ENCODE data around the gene FAM13A. TPM values are rescaled to one million over a fixed set of nuclear protein-coding genes. Genes with fewer than 3 reads are reported as not detected.
A peak's percentile ranks its signal among the peaks of the same experiment; 100 is the strongest.

Gene FAM13A
- total and polyA plus RNA-seq, 2 experiments from 2014 or later: 5.3 to 6.6 TPM

DNA sequence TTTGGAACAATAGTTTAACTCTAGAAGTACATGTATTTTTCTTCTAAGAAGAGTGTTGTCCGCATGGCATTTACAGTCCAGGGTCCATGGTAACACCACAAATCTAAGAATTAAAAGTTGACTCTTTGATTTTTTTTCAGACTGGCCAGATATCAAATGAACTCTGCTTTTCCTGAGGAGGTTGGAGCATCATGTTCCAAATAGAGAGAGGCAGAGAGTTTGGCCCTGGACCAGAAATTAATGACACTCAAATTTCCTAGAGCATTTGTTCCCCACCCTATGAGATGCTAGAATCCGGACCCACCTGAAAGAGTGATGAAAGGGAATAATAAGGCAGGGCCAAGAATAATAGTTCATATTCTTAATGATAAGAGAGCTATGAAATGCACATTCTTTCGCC, 312.4 kb downstream of the FAM13A start:
- H3K4me1 ChIP-seq (ENCODE audit: insufficient read depth): peaks cover 9% of the 10 kb centered on the region; the same call in 1 of the 2 replicates
- H3K9me2 ChIP-seq (ENCODE audit: insufficient read depth): no peaks in the 10 kb centered on the region
- no peaks in the 10 kb centered on the region for H3K79me2 ChIP-seq (ENCODE audit: insufficient read depth)
- H4K20me1 ChIP-seq (ENCODE audit: insufficient read depth): no peaks in the 10 kb centered on the region
- H3K4me3 ChIP-seq: no peak overlapping the region
- no peak overlapping the region for H3K9ac ChIP-seq
- no peak overlapping the region for H3K27ac ChIP-seq
- in situ Hi-C loops (cut with MboI): no loop called here
- no peak overlapping the region for H2AFZ ChIP-seq
- DNase-seq: no peak
- no peaks in the 10 kb centered on the region for H3K27me3 ChIP-seq (replicated peaks; ENCODE audit: insufficient read depth)
- no peaks in the 10 kb centered on the region for H3K9me3 ChIP-seq (ENCODE audit: low read depth)
- H3K4me2 ChIP-seq (ENCODE audit: unreplicated experiment): no peak overlapping the region
- 83 to 92% methylated on average over 3 of the region's 3 CpGs for WGBS, 2 experiments (ENCODE audit: low coverage in 1 of 2, low lambda C conversion rate in 2 of 2, missing lambda C conversion rate in 2 of 2)
- H3K36me3 ChIP-seq (ENCODE audit: low read depth): no peaks in the 10 kb centered on the region
- TF ChIP-seq EZH2phosphoT487 (IDR thresholded peaks at IDR 0.05; ENCODE audit: insufficient read depth, low read depth) (no peak), EZH2 (IDR thresholded peaks at IDR 0.05; ENCODE audit: insufficient read depth, poor library complexity, severe bottlenecking) (no peak)
- H3F3A ChIP-seq (ENCODE audit: insufficient read depth): peaks cover 3% of the 10 kb centered on the region; the same call in 1 of the 2 replicates

DNA sequence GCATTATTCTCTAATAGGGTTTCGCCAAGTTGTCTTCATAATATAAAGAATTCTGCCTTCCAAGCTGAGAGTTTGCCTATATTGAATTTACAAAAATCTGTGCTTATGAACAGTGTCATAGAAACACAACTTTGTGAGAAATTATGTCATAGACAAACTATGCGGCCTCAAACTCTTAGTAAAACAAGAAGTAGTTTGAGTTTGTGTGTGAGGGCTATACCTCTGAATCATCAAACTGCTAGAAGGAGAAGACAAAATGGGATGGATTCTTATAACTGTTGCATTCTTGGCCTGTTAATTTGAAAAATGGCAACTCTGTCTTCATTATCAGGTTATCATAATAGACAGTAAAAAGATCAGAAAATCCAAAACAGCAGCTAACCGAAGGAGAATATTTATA, 313.3 kb downstream of the FAM13A start:
- Histone ChIP-seq H3K79me2 (ENCODE audit: insufficient read depth) (no peaks in the 10 kb centered on the region), H3K36me3 (ENCODE audit: low read depth) (no peaks in the 10 kb centered on the region), H3K4me2 (ENCODE audit: unreplicated experiment) (no peak overlapping the region), H3K9me3 (ENCODE audit: low read depth) (no peaks in the 10 kb centered on the region), H2AFZ (no peak overlapping the region), H3K27ac (peak overlapping the region; percentile 36), H4K20me1 (ENCODE audit: insufficient read depth) (no peaks in the 10 kb centered on the region), H3K27me3 (replicated peaks; ENCODE audit: insufficient read depth) (no peaks in the 10 kb centered on the region), H3F3A (ENCODE audit: insufficient read depth) (peaks cover 3% of the 10 kb centered on the region; the same call in 1 of the 2 replicates), H3K9me2 (ENCODE audit: insufficient read depth) (no peaks in the 10 kb centered on the region), H3K9ac (no peak overlapping the region), H3K4me3 (no peak overlapping the region), H3K4me1 (ENCODE audit: insufficient read depth) (peaks cover 9% of the 10 kb centered on the region; the same call in 1 of the 2 replicates)
- no peak for TF ChIP-seq EZH2phosphoT487 (IDR thresholded peaks at IDR 0.05; ENCODE audit: insufficient read depth, low read depth)
- TF ChIP-seq EZH2 (IDR thresholded peaks at IDR 0.05; ENCODE audit: insufficient read depth, poor library complexity, severe bottlenecking): no peak
- DNase-seq: peak; percentile 81
- 90 to 97% methylated on average over 3 of the region's 3 CpGs for WGBS, 2 experiments (ENCODE audit: low coverage in 1 of 2, low lambda C conversion rate in 2 of 2, missing lambda C conversion rate in 2 of 2)
- in situ Hi-C loops (cut with MboI): no loop called here

- H2AFZ ChIP-seq: no peak overlapping the region
- H3K4me2 ChIP-seq (ENCODE audit: unreplicated experiment): no peak overlapping the region
- no peaks in the 10 kb centered on the region for H3K36me3 ChIP-seq (ENCODE audit: low read depth)
- peaks cover 3% of the 10 kb centered on the region; the same call in 1 of the 2 replicates for H3F3A ChIP-seq (ENCODE audit: insufficient read depth)
- H3K27me3 ChIP-seq (replicated peaks; ENCODE audit: insufficient read depth): no peaks in the 10 kb centered on the region
- H3K4me1 ChIP-seq (ENCODE audit: insufficient read depth): peaks cover 9% of the 10 kb centered on the region; the same call in 1 of the 2 replicates
- TF ChIP-seq EZH2 (IDR thresholded peaks at IDR 0.05; ENCODE audit: insufficient read depth, poor library complexity, severe bottlenecking) (no peak), EZH2phosphoT487 (IDR thresholded peaks at IDR 0.05; ENCODE audit: insufficient read depth, low read depth) (no peak)
- in situ Hi-C loops (cut with MboI): no loop called here
- H3K9me2 ChIP-seq (ENCODE audit: insufficient read depth): no peaks in the 10 kb centered on the region
- no peak overlapping the region for H3K27ac ChIP-seq
- no peak for DNase-seq
- H3K9ac ChIP-seq: no peak overlapping the region
- no peaks in the 10 kb centered on the region for H3K79me2 ChIP-seq (ENCODE audit: insufficient read depth)
- 50 to 53% methylated on average over 2 of the region's 2 CpGs for WGBS, 2 experiments (ENCODE audit: low coverage in 1 of 2, low lambda C conversion rate in 2 of 2, missing lambda C conversion rate in 2 of 2)
- H4K20me1 ChIP-seq (ENCODE audit: insufficient read depth): no peaks in the 10 kb centered on the region
- H3K4me3 ChIP-seq: no peak overlapping the region
- no peaks in the 10 kb centered on the region for H3K9me3 ChIP-seq (ENCODE audit: low read depth)
Observed at GRCh38 chr4:88742561-88742960, 314.4 kb downstream of the FAM13A start.

- Histone ChIP-seq H2AFZ (no peak overlapping the region), H3K9me3 (ENCODE audit: low read depth) (no peaks in the 10 kb centered on the region), H3K9me2 (ENCODE audit: insufficient read depth) (no peaks in the 10 kb centered on the region), H3K9ac (no peak overlapping the region), H3F3A (ENCODE audit: insufficient read depth) (peaks cover 10% of the 10 kb centered on the region; the same call in 1 of the 2 replicates), H3K4me3 (no peak overlapping the region), H3K4me2 (ENCODE audit: unreplicated experiment) (no peak overlapping the region), H3K27ac (no peak overlapping the region), H3K36me3 (ENCODE audit: low read depth) (no peaks in the 10 kb centered on the region), H3K79me2 (ENCODE audit: insufficient read depth) (no peaks in the 10 kb centered on the region), H3K27me3 (replicated peaks; ENCODE audit: insufficient read depth) (no peaks in the 10 kb centered on the region), H3K4me1 (ENCODE audit: insufficient read depth) (peaks cover 6% of the 10 kb centered on the region; the same call in 1 of the 2 replicates), H4K20me1 (ENCODE audit: insufficient read depth) (no peaks in the 10 kb centered on the region)
- in situ Hi-C loops (cut with MboI): no loop called here
- no peak for DNase-seq
- TF ChIP-seq EZH2 (IDR thresholded peaks at IDR 0.05; ENCODE audit: insufficient read depth, poor library complexity, severe bottlenecking): no peak
- no peak for TF ChIP-seq EZH2phosphoT487 (IDR thresholded peaks at IDR 0.05; ENCODE audit: insufficient read depth, low read depth)
- 96 to 97% methylated on average over 4 of the region's 4 CpGs for WGBS, 2 experiments (ENCODE audit: low coverage in 1 of 2, low lambda C conversion rate in 2 of 2, missing lambda C conversion rate in 2 of 2)
Observed at GRCh38 chr4:88738180-88738579, 318.8 kb downstream of the FAM13A start.
